Measurements from ENCODE around the gene ZBTB45. TPM values are rescaled to one million over a fixed set of nuclear protein-coding genes. Genes with fewer than 3 reads are reported as not detected.

The ZBTB45 gene
- total and polyA plus RNA-seq, 10 of the 15 experiments (the other 5 are each of a cell fraction or from before 2014, with no cell fraction given), result 0.29 to 17.2 (median 4.2) TPM

DNA sequence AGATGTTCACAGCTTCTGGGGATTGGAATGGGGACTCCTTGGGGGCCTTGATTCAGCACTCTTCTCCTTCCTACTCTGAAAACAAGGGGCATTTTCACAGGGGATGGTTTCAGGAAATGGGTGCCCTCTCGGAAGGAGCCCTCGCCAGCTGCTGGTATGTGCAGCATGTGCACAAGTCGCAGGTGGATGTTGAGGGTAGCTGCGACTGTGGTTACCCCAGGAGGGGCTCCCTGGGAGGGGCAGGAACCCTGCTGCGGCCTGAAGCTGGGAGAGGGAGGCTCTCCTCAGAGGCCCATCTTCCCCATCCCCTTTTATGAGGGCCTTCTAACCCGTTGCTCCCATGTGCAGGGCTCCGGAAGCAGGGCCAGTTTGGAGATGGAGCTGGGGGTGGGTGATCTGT, 37.2 kb downstream of the ZBTB45 start:
- POLR2A ChIA-PET, result no interaction called here
- intact Hi-C loops (cut with micrococcal nuclease; ENCODE audit: unreplicated experiment) (no loop called here), in situ Hi-C loops (cut with MboI) (no loop called here)
- Histone ChIP-seq H2AFZ (ENCODE audit: control insufficient read depth, low read depth, low read length) (no peak overlapping the region), H3K4me2 (ENCODE audit: control insufficient read depth, insufficient read depth) (no peak overlapping the region), H3K9ac (ENCODE audit: control insufficient read depth, insufficient read depth, low read length) (no peak overlapping the region), H4K20me1 (ENCODE audit: control insufficient read depth, insufficient read depth) (no peaks in the 10 kb centered on the region), H3K9me3 (replicated peaks; ENCODE audit: control insufficient read depth, insufficient read depth, low read length) (no peaks in the 10 kb centered on the region), H3K36me3 (ENCODE audit: control insufficient read depth in 2 of 2, insufficient read depth in 2 of 2, low read length in 1 of 2) (no peaks in the 10 kb centered on the region; a peak in 2 of 4 replicates), H3K4me3 (no peak overlapping the region), H3K27me3 (replicated peaks in 1 of 2; ENCODE audit: control insufficient read depth in 2 of 2, insufficient read depth in 2 of 2, low read length in 1 of 2) (no peaks in the 10 kb centered on the region), H3K79me2 (ENCODE audit: control insufficient read depth, insufficient read depth, low read length) (no peaks in the 10 kb centered on the region), H3K4me1 (ENCODE audit: control insufficient read depth, insufficient read depth, low read length) (peaks cover 5% of the 10 kb centered on the region), H3K27ac (ENCODE audit: control insufficient read depth, insufficient read depth) (no peak overlapping the region)
- FAIRE-seq, result no peak
- WGBS (ENCODE audit: insufficient coverage, insufficient replicate concordance, low lambda C conversion rate, missing lambda C conversion rate), result 94% methylated on average over 7 of the region's 7 CpGs
- DNase-seq (ENCODE audit: low read depth, low spot score), result no peak
- TF ChIP-seq BMI1 (IDR thresholded peaks at IDR 0.05; ENCODE audit: borderline replicate concordance) (no peak), NR2C1 (IDR thresholded peaks at IDR 0.05) (no peak), SREBF2 (IDR thresholded peaks at IDR 0.05; ENCODE audit: low read length) (no peak), BCL11A (IDR thresholded peaks at IDR 0.05; ENCODE audit: low read depth, low read length) (no peak), NR2F1 (conservative IDR thresholded peaks at IDR 0.05) (no peak), ZNF207 (IDR thresholded peaks at IDR 0.05; ENCODE audit: borderline replicate concordance) (no peak), CHD1 (IDR thresholded peaks at IDR 0.05; ENCODE audit: low read depth, low read length) (no peak), ZNF24 (IDR thresholded peaks at IDR 0.05) (no peak), RBBP5 (conservative IDR thresholded peaks at IDR 0.05) (no peak)
- TF ChIP-seq, protein P1, sequence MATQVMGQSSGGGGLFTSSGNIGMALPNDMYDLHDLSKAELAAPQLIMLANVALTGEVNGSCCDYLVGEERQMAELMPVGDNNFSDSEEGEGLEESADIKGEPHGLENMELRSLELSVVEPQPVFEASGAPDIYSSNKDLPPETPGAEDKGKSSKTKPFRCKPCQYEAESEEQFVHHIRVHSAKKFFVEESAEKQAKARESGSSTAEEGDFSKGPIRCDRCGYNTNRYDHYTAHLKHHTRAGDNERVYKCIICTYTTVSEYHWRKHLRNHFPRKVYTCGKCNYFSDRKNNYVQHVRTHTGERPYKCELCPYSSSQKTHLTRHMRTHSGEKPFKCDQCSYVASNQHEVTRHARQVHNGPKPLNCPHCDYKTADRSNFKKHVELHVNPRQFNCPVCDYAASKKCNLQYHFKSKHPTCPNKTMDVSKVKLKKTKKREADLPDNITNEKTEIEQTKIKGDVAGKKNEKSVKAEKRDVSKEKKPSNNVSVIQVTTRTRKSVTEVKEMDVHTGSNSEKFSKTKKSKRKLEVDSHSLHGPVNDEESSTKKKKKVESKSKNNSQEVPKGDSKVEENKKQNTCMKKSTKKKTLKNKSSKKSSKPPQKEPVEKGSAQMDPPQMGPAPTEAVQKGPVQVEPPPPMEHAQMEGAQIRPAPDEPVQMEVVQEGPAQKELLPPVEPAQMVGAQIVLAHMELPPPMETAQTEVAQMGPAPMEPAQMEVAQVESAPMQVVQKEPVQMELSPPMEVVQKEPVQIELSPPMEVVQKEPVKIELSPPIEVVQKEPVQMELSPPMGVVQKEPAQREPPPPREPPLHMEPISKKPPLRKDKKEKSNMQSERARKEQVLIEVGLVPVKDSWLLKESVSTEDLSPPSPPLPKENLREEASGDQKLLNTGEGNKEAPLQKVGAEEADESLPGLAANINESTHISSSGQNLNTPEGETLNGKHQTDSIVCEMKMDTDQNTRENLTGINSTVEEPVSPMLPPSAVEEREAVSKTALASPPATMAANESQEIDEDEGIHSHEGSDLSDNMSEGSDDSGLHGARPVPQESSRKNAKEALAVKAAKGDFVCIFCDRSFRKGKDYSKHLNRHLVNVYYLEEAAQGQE (IDR thresholded peaks at IDR 0.05; ENCODE audit: low read depth, low read length), result no peak
- TF ChIP-seq, protein P2, sequence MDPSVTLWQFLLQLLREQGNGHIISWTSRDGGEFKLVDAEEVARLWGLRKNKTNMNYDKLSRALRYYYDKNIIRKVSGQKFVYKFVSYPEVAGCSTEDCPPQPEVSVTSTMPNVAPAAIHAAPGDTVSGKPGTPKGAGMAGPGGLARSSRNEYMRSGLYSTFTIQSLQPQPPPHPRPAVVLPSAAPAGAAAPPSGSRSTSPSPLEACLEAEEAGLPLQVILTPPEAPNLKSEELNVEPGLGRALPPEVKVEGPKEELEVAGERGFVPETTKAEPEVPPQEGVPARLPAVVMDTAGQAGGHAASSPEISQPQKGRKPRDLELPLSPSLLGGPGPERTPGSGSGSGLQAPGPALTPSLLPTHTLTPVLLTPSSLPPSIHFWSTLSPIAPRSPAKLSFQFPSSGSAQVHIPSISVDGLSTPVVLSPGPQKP (IDR thresholded peaks at IDR 0.05; ENCODE audit: low read depth, low read length), result no peak
- TF ChIP-seq, protein P3, sequence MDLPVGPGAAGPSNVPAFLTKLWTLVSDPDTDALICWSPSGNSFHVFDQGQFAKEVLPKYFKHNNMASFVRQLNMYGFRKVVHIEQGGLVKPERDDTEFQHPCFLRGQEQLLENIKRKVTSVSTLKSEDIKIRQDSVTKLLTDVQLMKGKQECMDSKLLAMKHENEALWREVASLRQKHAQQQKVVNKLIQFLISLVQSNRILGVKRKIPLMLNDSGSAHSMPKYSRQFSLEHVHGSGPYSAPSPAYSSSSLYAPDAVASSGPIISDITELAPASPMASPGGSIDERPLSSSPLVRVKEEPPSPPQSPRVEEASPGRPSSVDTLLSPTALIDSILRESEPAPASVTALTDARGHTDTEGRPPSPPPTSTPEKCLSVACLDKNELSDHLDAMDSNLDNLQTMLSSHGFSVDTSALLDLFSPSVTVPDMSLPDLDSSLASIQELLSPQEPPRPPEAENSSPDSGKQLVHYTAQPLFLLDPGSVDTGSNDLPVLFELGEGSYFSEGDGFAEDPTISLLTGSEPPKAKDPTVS (IDR thresholded peaks at IDR 0.05; ENCODE audit: low read depth, low read length), result no peak
- TF ChIP-seq, protein P4, sequence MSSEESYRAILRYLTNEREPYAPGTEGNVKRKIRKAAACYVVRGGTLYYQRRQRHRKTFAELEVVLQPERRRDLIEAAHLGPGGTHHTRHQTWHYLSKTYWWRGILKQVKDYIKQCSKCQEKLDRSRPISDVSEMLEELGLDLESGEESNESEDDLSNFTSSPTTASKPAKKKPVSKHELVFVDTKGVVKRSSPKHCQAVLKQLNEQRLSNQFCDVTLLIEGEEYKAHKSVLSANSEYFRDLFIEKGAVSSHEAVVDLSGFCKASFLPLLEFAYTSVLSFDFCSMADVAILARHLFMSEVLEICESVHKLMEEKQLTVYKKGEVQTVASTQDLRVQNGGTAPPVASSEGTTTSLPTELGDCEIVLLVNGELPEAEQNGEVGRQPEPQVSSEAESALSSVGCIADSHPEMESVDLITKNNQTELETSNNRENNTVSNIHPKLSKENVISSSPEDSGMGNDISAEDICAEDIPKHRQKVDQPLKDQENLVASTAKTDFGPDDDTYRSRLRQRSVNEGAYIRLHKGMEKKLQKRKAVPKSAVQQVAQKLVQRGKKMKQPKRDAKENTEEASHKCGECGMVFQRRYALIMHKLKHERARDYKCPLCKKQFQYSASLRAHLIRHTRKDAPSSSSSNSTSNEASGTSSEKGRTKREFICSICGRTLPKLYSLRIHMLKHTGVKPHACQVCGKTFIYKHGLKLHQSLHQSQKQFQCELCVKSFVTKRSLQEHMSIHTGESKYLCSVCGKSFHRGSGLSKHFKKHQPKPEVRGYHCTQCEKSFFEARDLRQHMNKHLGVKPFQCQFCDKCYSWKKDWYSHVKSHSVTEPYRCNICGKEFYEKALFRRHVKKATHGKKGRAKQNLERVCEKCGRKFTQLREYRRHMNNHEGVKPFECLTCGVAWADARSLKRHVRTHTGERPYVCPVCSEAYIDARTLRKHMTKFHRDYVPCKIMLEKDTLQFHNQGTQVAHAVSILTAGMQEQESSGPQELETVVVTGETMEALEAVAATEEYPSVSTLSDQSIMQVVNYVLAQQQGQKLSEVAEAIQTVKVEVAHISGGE (CRISPR knock-in tag; IDR thresholded peaks at IDR 0.05), result no peak
- TF ChIP-seq, protein P5, sequence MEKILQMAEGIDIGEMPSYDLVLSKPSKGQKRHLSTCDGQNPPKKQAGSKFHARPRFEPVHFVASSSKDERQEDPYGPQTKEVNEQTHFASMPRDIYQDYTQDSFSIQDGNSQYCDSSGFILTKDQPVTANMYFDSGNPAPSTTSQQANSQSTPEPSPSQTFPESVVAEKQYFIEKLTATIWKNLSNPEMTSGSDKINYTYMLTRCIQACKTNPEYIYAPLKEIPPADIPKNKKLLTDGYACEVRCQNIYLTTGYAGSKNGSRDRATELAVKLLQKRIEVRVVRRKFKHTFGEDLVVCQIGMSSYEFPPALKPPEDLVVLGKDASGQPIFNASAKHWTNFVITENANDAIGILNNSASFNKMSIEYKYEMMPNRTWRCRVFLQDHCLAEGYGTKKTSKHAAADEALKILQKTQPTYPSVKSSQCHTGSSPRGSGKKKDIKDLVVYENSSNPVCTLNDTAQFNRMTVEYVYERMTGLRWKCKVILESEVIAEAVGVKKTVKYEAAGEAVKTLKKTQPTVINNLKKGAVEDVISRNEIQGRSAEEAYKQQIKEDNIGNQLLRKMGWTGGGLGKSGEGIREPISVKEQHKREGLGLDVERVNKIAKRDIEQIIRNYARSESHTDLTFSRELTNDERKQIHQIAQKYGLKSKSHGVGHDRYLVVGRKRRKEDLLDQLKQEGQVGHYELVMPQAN (conservative IDR thresholded peaks at IDR 0.05), result no peak
- CTCF ChIA-PET, result no interaction called here
- no peak for ATAC-seq
- SMC1A ChIA-PET (ENCODE audit: uncharacterized antibody, unreplicated experiment), result no interaction called here
- no TSS peak for BruUV-seq (replicated peaks)
- RAD21 ChIA-PET (ENCODE audit: unreplicated experiment), result no interaction called here

Data from GM12878 (cell line).